OCI-LY1 (cell line): Measurements from ENCODE around the gene CACNA2D3.

Experiments
- H2AFZ ChIP-seq: fragments of 200-600 bp; sonication (generic), shearing (Covaris generic); 2 replicates; pipeline ENCODE4 v1.6.0; 2014; ENCODE audit warnings: antibody characterized with exemption, mild to moderate bottlenecking, low read length
- H3F3A ChIP-seq: fragments of 200-600 bp; sonication (generic), shearing (Covaris generic); 2 replicates; pipeline ENCODE4 v1.6.0; 2014; ENCODE audit warnings: mild to moderate bottlenecking, antibody characterized with exemption, low read length, moderate library complexity; ENCODE audit not compliant: insufficient read depth
- H3K27ac ChIP-seq: fragments of 200-600 bp; sonication (generic); 2 replicates; pipeline ENCODE4 v1.5.1; 2014; ENCODE audit warnings: low read length, mixed run types, mild to moderate bottlenecking, low read depth; ENCODE audit not compliant: poor library complexity, severe bottlenecking
- H3K27me3 ChIP-seq: fragments of 200-600 bp; sonication (generic); 2 replicates; pipeline ENCODE4 v1.6.0; 2014; ENCODE audit warnings: antibody characterized with exemption, mild to moderate bottlenecking, low read length, moderate library complexity; ENCODE audit not compliant: insufficient read depth
- H3K36me3 ChIP-seq: fragments of 200-600 bp; sonication (generic); 2 replicates; pipeline ENCODE4 v1.6.1; 2014; ENCODE audit warnings: mild to moderate bottlenecking, antibody characterized with exemption, low read length, moderate library complexity, mixed read lengths; ENCODE audit not compliant: insufficient read depth
- H3K4me1 ChIP-seq: fragments of 200-600 bp; sonication (generic); 2 replicates; pipeline ENCODE4 v1.5.1; 2014; ENCODE audit warnings: mild to moderate bottlenecking, low read length, moderate library complexity; ENCODE audit not compliant: insufficient read depth, severe bottlenecking
- H3K4me2 ChIP-seq: fragments of 200-600 bp; sonication (generic), shearing (Covaris generic); 2 replicates; pipeline ENCODE4 v1.6.1; 2014; ENCODE audit warnings: low read length
- H3K4me3 ChIP-seq: fragments of 200-600 bp; sonication (generic); 2 replicates; pipeline ENCODE4 v1.5.1; 2014; ENCODE audit warnings: low read length, low read depth, mild to moderate bottlenecking, mixed read lengths; ENCODE audit not compliant: poor library complexity, severe bottlenecking
- H3K79me2 ChIP-seq: fragments of 200-600 bp; shearing (Covaris generic); 2 replicates; pipeline ENCODE4 v1.6.1; 2016; ENCODE audit warnings: mixed run types, low read length, mixed read lengths; ENCODE audit not compliant: insufficient read depth
- H3K9ac ChIP-seq: fragments of 200-600 bp; sonication (generic), shearing (Covaris generic); 2 replicates; pipeline ENCODE4 v1.6.1; 2014; ENCODE audit warnings: mild to moderate bottlenecking, low read length, mixed read lengths
- H3K9me2 ChIP-seq: fragments of 200-600 bp; sonication (generic), shearing (Covaris generic); 2 replicates; pipeline ENCODE4 v1.6.1; 2014; ENCODE audit warnings: low read depth, mild to moderate bottlenecking, low read length, mixed read lengths
- H3K9me3 ChIP-seq: fragments of 200-600 bp; shearing (Covaris generic); 2 replicates; pipeline ENCODE4 v1.6.1; 2014; ENCODE audit warnings: low read length, mixed read lengths
- H4K20me1 ChIP-seq: fragments of 200-600 bp; sonication (generic), shearing (Covaris generic); 2 replicates; pipeline ENCODE4 v1.6.0; 2016; ENCODE audit warnings: mild to moderate bottlenecking, low read length; ENCODE audit not compliant: insufficient read depth
- EZH2 ChIP-seq: fragments of 200-600 bp; sonication (generic), shearing (Covaris generic); IDR thresholded peaks from 2 replicates; pipeline ENCODE4 v1.8.0; 2017; ENCODE audit warnings: borderline replicate concordance, mixed run types, mild to moderate bottlenecking, antibody characterized with exemption, low read length, moderate library complexity, mixed read lengths
- TF ChIP-seq, protein P1 (sequence below): fragments of 200-600 bp; sonication (generic), shearing (Covaris generic); IDR thresholded peaks from 2 replicates; pipeline ENCODE4 v1.5.1; 2017; ENCODE audit warnings: mild to moderate bottlenecking, antibody characterized with exemption, low read length, moderate library complexity, mixed read lengths

The CACNA2D3 gene

DNA sequence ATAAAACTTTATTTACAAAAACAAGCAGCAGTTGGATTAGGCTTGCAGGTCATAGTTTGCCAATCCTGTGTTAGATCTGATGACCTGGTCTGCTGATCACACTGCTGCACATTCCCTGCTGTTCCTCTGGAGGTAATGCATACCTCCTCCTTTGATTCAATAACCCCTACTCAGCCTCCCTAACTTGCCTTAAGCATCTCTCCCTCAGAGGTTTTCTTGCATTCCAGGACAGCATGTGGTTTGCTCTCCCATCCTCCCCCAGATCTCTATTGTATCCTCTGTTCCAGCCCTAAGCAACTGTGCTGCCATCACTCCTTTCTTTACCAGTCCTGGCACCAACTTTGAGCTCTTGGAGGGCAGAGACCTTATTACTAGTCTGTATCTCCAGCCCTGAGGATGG, 63.4 kb downstream of the CACNA2D3 start:
- Histone ChIP-seq H3K79me2 (no peaks in the 10 kb centered on the region), H2AFZ (no peak overlapping the region), H3K4me2 (no peak overlapping the region), H3K27ac (no peak overlapping the region), H3K9me2 (no peaks in the 10 kb centered on the region), H3K4me1 (no peaks in the 10 kb centered on the region), H3K9ac (no peak overlapping the region), H3K4me3 (no peak overlapping the region), H4K20me1 (no peaks in the 10 kb centered on the region), H3F3A (no peaks in the 10 kb centered on the region), H3K27me3 (no peaks in the 10 kb centered on the region), H3K9me3 (no peaks in the 10 kb centered on the region), H3K36me3 (no peaks in the 10 kb centered on the region)
- TF ChIP-seq, protein P1, sequence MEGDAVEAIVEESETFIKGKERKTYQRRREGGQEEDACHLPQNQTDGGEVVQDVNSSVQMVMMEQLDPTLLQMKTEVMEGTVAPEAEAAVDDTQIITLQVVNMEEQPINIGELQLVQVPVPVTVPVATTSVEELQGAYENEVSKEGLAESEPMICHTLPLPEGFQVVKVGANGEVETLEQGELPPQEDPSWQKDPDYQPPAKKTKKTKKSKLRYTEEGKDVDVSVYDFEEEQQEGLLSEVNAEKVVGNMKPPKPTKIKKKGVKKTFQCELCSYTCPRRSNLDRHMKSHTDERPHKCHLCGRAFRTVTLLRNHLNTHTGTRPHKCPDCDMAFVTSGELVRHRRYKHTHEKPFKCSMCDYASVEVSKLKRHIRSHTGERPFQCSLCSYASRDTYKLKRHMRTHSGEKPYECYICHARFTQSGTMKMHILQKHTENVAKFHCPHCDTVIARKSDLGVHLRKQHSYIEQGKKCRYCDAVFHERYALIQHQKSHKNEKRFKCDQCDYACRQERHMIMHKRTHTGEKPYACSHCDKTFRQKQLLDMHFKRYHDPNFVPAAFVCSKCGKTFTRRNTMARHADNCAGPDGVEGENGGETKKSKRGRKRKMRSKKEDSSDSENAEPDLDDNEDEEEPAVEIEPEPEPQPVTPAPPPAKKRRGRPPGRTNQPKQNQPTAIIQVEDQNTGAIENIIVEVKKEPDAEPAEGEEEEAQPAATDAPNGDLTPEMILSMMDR = no peak

DNA sequence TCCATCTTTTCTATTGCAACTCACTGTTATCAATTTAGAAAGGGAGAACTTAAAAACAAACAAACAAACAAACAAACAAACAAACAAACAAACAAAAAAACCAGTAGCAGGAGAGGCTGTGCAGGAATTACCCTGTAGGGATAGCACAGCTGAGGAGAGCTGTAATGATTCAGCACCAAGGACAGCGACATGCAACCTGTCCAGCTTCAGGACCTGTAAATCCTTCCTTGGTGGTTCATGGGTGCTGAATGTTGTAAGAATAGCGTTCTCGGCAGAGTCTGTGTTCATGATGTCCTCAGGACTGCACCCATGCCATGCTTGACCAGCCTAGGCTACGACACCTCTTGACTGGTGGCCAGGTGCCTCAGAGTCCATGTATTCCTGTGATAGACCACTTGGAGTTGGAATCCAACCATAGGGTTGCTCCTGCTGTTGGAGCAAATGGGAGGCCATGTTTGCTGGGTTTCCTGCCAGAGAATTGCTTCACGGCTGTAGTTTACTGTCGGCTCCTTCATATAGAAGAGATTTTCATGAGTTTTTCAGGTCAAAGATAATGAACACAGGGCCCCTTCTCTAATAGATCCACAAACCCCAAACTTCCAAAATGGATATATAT, 65.9 kb downstream of the CACNA2D3 start:
- no peak overlapping the region for H3K4me2 ChIP-seq
- no peak overlapping the region for H3K9ac ChIP-seq
- no peaks in the 10 kb centered on the region for H4K20me1 ChIP-seq
- no peaks in the 10 kb centered on the region for H3K79me2 ChIP-seq
- H3K36me3 ChIP-seq = no peaks in the 10 kb centered on the region
- TF ChIP-seq EZH2 = no peak
- TF ChIP-seq, protein P1 = no peak
- H3F3A ChIP-seq = no peaks in the 10 kb centered on the region
- no peaks in the 10 kb centered on the region for H3K9me3 ChIP-seq
- H3K4me3 ChIP-seq = no peak overlapping the region
- no peak overlapping the region for H3K27ac ChIP-seq
- H3K4me1 ChIP-seq = no peaks in the 10 kb centered on the region
- H3K27me3 ChIP-seq = no peaks in the 10 kb centered on the region
- no peaks in the 10 kb centered on the region for H3K9me2 ChIP-seq
- H2AFZ ChIP-seq = no peak overlapping the region

DNA sequence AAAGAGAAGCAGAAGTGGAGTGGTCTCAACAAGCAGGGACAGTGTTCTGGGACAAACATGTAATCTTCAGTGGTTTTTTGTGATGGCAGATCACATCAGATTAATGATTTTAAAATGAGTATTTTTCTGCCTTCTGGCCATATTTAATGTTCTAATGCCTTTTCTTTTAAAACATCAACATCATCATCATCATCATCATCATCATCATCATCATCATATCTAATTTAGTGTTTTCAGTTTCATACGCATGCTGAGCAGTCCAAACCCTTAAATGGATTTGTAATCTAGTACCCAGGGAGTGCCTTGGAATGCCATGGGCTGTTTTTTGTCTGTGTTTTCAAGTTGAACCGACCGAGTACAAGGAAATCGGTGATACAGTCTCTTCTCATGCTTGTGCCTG, 68.9 kb downstream of the CACNA2D3 start:
- Histone ChIP-seq H3K4me2 (no peak overlapping the region), H3K79me2 (no peaks in the 10 kb centered on the region), H3K36me3 (no peaks in the 10 kb centered on the region), H4K20me1 (no peaks in the 10 kb centered on the region), H3K4me3 (no peak overlapping the region), H3K27me3 (no peaks in the 10 kb centered on the region), H3K4me1 (no peaks in the 10 kb centered on the region), H2AFZ (no peak overlapping the region), H3K9ac (no peak overlapping the region), H3F3A (no peaks in the 10 kb centered on the region), H3K9me3 (no peaks in the 10 kb centered on the region), H3K9me2 (no peaks in the 10 kb centered on the region), H3K27ac (no peak overlapping the region)
- no peak for TF ChIP-seq EZH2
- TF ChIP-seq, protein P1 = no peak
